Hematopoietic multipotent progenitor cell treated with erythropoietin and hydrocortisone succinate and interleukin-3 and kit ligand, for 8 days (in vitro differentiated cells): Measurements from ENCODE around the gene MT4.
"Not testable (repeated sequence)": the region's sequence is repeated elsewhere in the genome, so short reads cannot be mapped to it uniquely, and the experiment has no call there.

Experiments
- DNase-seq: peaks from one replicate; pipeline ENCODE4 v3.0.0-alpha.2; 2015

The MT4 gene

GRCh38 chr16:56560447-56560846 lies 4.4 kb upstream of the MT4 start:
- DNase-seq: no peak

- DNase-seq: no peak
Measured at GRCh38 chr16:56561126-56561525, 3.7 kb upstream of the MT4 start.

GRCh38 chr16:56569971-56570370 lies 5.1 kb downstream of the MT4 start:
- no peak for DNase-seq

- DNase-seq: no peak
Measured at GRCh38 chr16:56571525-56571924, 6.7 kb downstream of the MT4 start.

GRCh38 chr16:56574625-56575024 lies 9.8 kb downstream of the MT4 start:
- DNase-seq: no peak

- DNase-seq: peak; percentile 76
Measured at GRCh38 chr16:56576585-56577299, 11.9 kb downstream of the MT4 start.

GRCh38 chr16:56577300-56577625 lies 12.4 kb downstream of the MT4 start:
- no peak for DNase-seq

- no peak for DNase-seq
Measured at GRCh38 chr16:56580391-56581048, 15.6 kb downstream of the MT4 start.

- DNase-seq: not testable (repeated sequence)
Measured at GRCh38 chr16:56582911-56583310, 18.0 kb downstream of the MT4 start.

GRCh38 chr16:56583351-56584168 lies 18.7 kb downstream of the MT4 start:
- no peak for DNase-seq

GRCh38 chr16:56584276-56584675 lies 19.4 kb downstream of the MT4 start:
- no peak for DNase-seq

- DNase-seq: no peak
Measured at GRCh38 chr16:56588781-56589140, 23.9 kb downstream of the MT4 start.

- no peak for DNase-seq
Measured at GRCh38 chr16:56589141-56590039, 24.5 kb downstream of the MT4 start, which contains the start of gene MT3. TSS of gene MT3 (plus strand) at chr16:56589528. CDS start at chr16:56589591, 63 bp downstream.

- no peak for DNase-seq
Measured at GRCh38 chr16:56591377-56592060, 26.6 kb downstream of the MT4 start.

GRCh38 chr16:56593573-56594291 lies 28.9 kb downstream of the MT4 start:
- no peak for DNase-seq

- no peak for DNase-seq
Measured at GRCh38 chr16:56594292-56594619, 29.4 kb downstream of the MT4 start.

GRCh38 chr16:56600398-56600999 lies 35.6 kb downstream of the MT4 start:
- peak; percentile 70 for DNase-seq

GRCh38 chr16:56601325-56601724 lies 36.5 kb downstream of the MT4 start:
- no peak for DNase-seq

- peak; percentile 54 for DNase-seq
Measured at GRCh38 chr16:56603589-56603988, 38.7 kb downstream of the MT4 start.

GRCh38 chr16:56604966-56605365 lies 40.1 kb downstream of the MT4 start:
- DNase-seq: no peak

GRCh38 chr16:56605475-56605874 lies 40.6 kb downstream of the MT4 start:
- no peak for DNase-seq
